ENCODE results near the gene CPED1.

Gene CPED1

GRCh38 chr7:121083790-121084251 is 95.3 kb downstream of the CPED1 start:
- Histone ChIP-seq H3K9me3 (ENCODE audit: control insufficient read depth in 2 of 2, low read length in 2 of 2) (no peaks in the 10 kb centered on the region), H3K27me3 (ENCODE audit: control insufficient read depth in 2 of 2, insufficient read depth in 2 of 2, low read length in 2 of 2) (no peaks in the 10 kb centered on the region), H3K4me1 (ENCODE audit: control insufficient read depth in 2 of 2, insufficient read depth in 2 of 2, low read length in 2 of 2) (no peaks in the 10 kb centered on the region), H3K36me3 (ENCODE audit: control insufficient read depth in 2 of 2, insufficient read depth in 2 of 2, low read length in 2 of 2) (no peaks in the 10 kb centered on the region), H3K4me3 (ENCODE audit: low read length in 2 of 2) (no peak overlapping the region), H3K9ac (ENCODE audit: low read depth in 1 of 2, low read length in 2 of 2) (no peak overlapping the region), H3K27ac (ENCODE audit: low read depth in 2 of 2, low read length in 2 of 2) (no peak overlapping the region)

- H3K4me1 ChIP-seq (ENCODE audit: control insufficient read depth in 2 of 2, insufficient read depth in 2 of 2, low read length in 2 of 2) = no peaks in the 10 kb centered on the region
Measured at GRCh38 chr7:121084256-121084655, 95.7 kb downstream of the CPED1 start.

GRCh38 chr7:121084748-121085336 is 96.3 kb downstream of the CPED1 start:
- no peaks in the 10 kb centered on the region for H3K9me3 ChIP-seq (ENCODE audit: control insufficient read depth in 2 of 2, low read length in 2 of 2)
- no peaks in the 10 kb centered on the region for H3K27me3 ChIP-seq (ENCODE audit: control insufficient read depth in 2 of 2, insufficient read depth in 2 of 2, low read length in 2 of 2)
- H3K9ac ChIP-seq (ENCODE audit: low read depth in 1 of 2, low read length in 2 of 2) = no peak overlapping the region
- H3K36me3 ChIP-seq (ENCODE audit: control insufficient read depth in 2 of 2, insufficient read depth in 2 of 2, low read length in 2 of 2) = no peaks in the 10 kb centered on the region
- no peaks in the 10 kb centered on the region for H3K4me1 ChIP-seq (ENCODE audit: control insufficient read depth in 2 of 2, insufficient read depth in 2 of 2, low read length in 2 of 2)
- no peak overlapping the region for H3K27ac ChIP-seq (ENCODE audit: low read depth in 2 of 2, low read length in 2 of 2)
- no peak overlapping the region for H3K4me3 ChIP-seq (ENCODE audit: low read length in 2 of 2)

More at GRCh38 chr7:121084256-121084655, 95.7 kb downstream of the CPED1 start:
- no peaks in the 10 kb centered on the region for H3K27me3 ChIP-seq (ENCODE audit: control insufficient read depth in 2 of 2, insufficient read depth in 2 of 2, low read length in 2 of 2)
- H3K9ac ChIP-seq (ENCODE audit: low read depth in 1 of 2, low read length in 2 of 2) = no peak overlapping the region
- no peaks in the 10 kb centered on the region for H3K36me3 ChIP-seq (ENCODE audit: control insufficient read depth in 2 of 2, insufficient read depth in 2 of 2, low read length in 2 of 2)
- no peak overlapping the region for H3K4me3 ChIP-seq (ENCODE audit: low read length in 2 of 2)
- no peak overlapping the region for H3K27ac ChIP-seq (ENCODE audit: low read depth in 2 of 2, low read length in 2 of 2)
- H3K9me3 ChIP-seq (ENCODE audit: control insufficient read depth in 2 of 2, low read length in 2 of 2) = no peaks in the 10 kb centered on the region

- no peaks in the 10 kb centered on the region for H3K4me1 ChIP-seq (ENCODE audit: control insufficient read depth in 2 of 2, insufficient read depth in 2 of 2, low read length in 2 of 2)
- H3K36me3 ChIP-seq (ENCODE audit: control insufficient read depth in 2 of 2, insufficient read depth in 2 of 2, low read length in 2 of 2) = no peaks in the 10 kb centered on the region
- no peak overlapping the region for H3K4me3 ChIP-seq (ENCODE audit: low read length in 2 of 2)
- no peak overlapping the region for H3K9ac ChIP-seq (ENCODE audit: low read depth in 1 of 2, low read length in 2 of 2)
- peak overlapping the region in 1 of 2 donors; percentile 49 for H3K27ac ChIP-seq (ENCODE audit: low read depth in 2 of 2, low read length in 2 of 2)
- no peaks in the 10 kb centered on the region for H3K9me3 ChIP-seq (ENCODE audit: control insufficient read depth in 2 of 2, low read length in 2 of 2)
- no peaks in the 10 kb centered on the region for H3K27me3 ChIP-seq (ENCODE audit: control insufficient read depth in 2 of 2, insufficient read depth in 2 of 2, low read length in 2 of 2)
Measured at GRCh38 chr7:121085922-121086321, 97.4 kb downstream of the CPED1 start.

GRCh38 chr7:121088870-121089269 is 100.4 kb downstream of the CPED1 start:
- Histone ChIP-seq H3K9ac (ENCODE audit: low read depth in 1 of 2, low read length in 2 of 2) (no peak overlapping the region), H3K27me3 (ENCODE audit: control insufficient read depth in 2 of 2, insufficient read depth in 2 of 2, low read length in 2 of 2) (no peaks in the 10 kb centered on the region), H3K36me3 (ENCODE audit: control insufficient read depth in 2 of 2, insufficient read depth in 2 of 2, low read length in 2 of 2) (no peaks in the 10 kb centered on the region), H3K4me1 (ENCODE audit: control insufficient read depth in 2 of 2, insufficient read depth in 2 of 2, low read length in 2 of 2) (no peaks in the 10 kb centered on the region), H3K27ac (ENCODE audit: low read depth in 2 of 2, low read length in 2 of 2) (no peak overlapping the region), H3K4me3 (ENCODE audit: low read length in 2 of 2) (no peak overlapping the region), H3K9me3 (ENCODE audit: control insufficient read depth in 2 of 2, low read length in 2 of 2) (no peaks in the 10 kb centered on the region)

DNA sequence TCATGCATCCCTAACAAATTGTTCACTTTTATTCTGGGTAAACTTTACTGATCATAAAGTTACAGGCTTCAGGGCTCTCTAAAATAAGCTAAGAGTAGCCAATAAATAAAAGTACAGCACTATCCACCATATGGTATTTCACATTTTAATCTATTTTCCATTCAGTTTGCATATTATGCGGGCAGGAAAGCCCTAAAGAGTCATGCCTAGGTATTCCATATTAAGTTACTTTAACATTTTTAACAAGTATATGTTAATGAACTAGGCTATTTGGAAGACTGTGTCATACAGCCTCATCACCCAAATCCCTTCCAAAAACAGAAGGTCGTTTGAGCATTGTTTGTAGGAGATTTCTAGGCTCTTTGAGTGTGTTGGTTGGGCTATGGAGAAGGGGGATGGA is 106.3 kb downstream of the CPED1 start:
- H3K36me3 ChIP-seq (ENCODE audit: control insufficient read depth in 2 of 2, insufficient read depth in 2 of 2, low read length in 2 of 2) = no peaks in the 10 kb centered on the region
- H3K9me3 ChIP-seq (ENCODE audit: control insufficient read depth in 2 of 2, low read length in 2 of 2) = no peaks in the 10 kb centered on the region
- H3K4me3 ChIP-seq (ENCODE audit: low read length in 2 of 2) = no peak overlapping the region
- no peaks in the 10 kb centered on the region for H3K4me1 ChIP-seq (ENCODE audit: control insufficient read depth in 2 of 2, insufficient read depth in 2 of 2, low read length in 2 of 2)
- H3K27me3 ChIP-seq (ENCODE audit: control insufficient read depth in 2 of 2, insufficient read depth in 2 of 2, low read length in 2 of 2) = no peaks in the 10 kb centered on the region
- no peak overlapping the region for H3K9ac ChIP-seq (ENCODE audit: low read depth in 1 of 2, low read length in 2 of 2)
- H3K27ac ChIP-seq (ENCODE audit: low read depth in 2 of 2, low read length in 2 of 2) = no peak overlapping the region

DNA sequence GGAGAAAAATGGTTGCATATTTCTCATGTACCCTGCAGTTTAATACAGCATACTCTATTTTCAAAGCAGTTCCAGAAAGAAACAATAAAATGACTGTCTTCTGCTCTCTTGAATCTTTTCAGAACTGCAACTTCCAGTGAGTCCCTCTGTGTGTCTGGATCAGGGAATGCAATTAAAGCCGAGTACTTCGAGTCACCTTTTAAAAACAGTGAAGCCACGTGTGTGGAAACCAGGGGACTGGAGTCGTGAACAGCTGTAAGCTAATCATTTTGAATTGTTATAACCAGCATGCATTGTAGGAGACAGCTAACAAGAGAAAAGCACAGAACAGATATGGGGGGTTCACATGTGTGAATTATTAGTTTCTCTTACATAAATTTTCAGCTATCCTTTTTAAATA is 109.1 kb downstream of the CPED1 start:
- Histone ChIP-seq H3K27me3 (ENCODE audit: control insufficient read depth in 2 of 2, insufficient read depth in 2 of 2, low read length in 2 of 2) (no peaks in the 10 kb centered on the region), H3K4me1 (ENCODE audit: control insufficient read depth in 2 of 2, insufficient read depth in 2 of 2, low read length in 2 of 2) (no peaks in the 10 kb centered on the region), H3K4me3 (ENCODE audit: low read length in 2 of 2) (no peak overlapping the region), H3K9ac (ENCODE audit: low read depth in 1 of 2, low read length in 2 of 2) (no peak overlapping the region), H3K36me3 (ENCODE audit: control insufficient read depth in 2 of 2, insufficient read depth in 2 of 2, low read length in 2 of 2) (peaks cover 0 to 3% of the 10 kb centered on the region in 2 donors), H3K9me3 (ENCODE audit: control insufficient read depth in 2 of 2, low read length in 2 of 2) (no peaks in the 10 kb centered on the region), H3K27ac (ENCODE audit: low read depth in 2 of 2, low read length in 2 of 2) (no peak overlapping the region)

- Histone ChIP-seq H3K27ac (ENCODE audit: low read depth in 2 of 2, low read length in 2 of 2) (no peak overlapping the region), H3K4me1 (ENCODE audit: control insufficient read depth in 2 of 2, insufficient read depth in 2 of 2, low read length in 2 of 2) (no peaks in the 10 kb centered on the region), H3K9ac (ENCODE audit: low read depth in 1 of 2, low read length in 2 of 2) (no peak overlapping the region), H3K4me3 (ENCODE audit: low read length in 2 of 2) (no peak overlapping the region), H3K9me3 (ENCODE audit: control insufficient read depth in 2 of 2, low read length in 2 of 2) (no peaks in the 10 kb centered on the region), H3K36me3 (ENCODE audit: control insufficient read depth in 2 of 2, insufficient read depth in 2 of 2, low read length in 2 of 2) (peaks cover 0 to 3% of the 10 kb centered on the region in 2 donors), H3K27me3 (ENCODE audit: control insufficient read depth in 2 of 2, insufficient read depth in 2 of 2, low read length in 2 of 2) (no peaks in the 10 kb centered on the region)
Measured at GRCh38 chr7:121099572-121099971, 111.1 kb downstream of the CPED1 start.

GRCh38 chr7:121101083-121101482 is 112.6 kb downstream of the CPED1 start:
- H3K36me3 ChIP-seq (ENCODE audit: control insufficient read depth in 2 of 2, insufficient read depth in 2 of 2, low read length in 2 of 2) = peaks cover 0 to 3% of the 10 kb centered on the region in 2 donors
- H3K27ac ChIP-seq (ENCODE audit: low read depth in 2 of 2, low read length in 2 of 2) = no peak overlapping the region
- no peak overlapping the region for H3K9ac ChIP-seq (ENCODE audit: low read depth in 1 of 2, low read length in 2 of 2)
- no peaks in the 10 kb centered on the region for H3K27me3 ChIP-seq (ENCODE audit: control insufficient read depth in 2 of 2, insufficient read depth in 2 of 2, low read length in 2 of 2)
- H3K4me1 ChIP-seq (ENCODE audit: control insufficient read depth in 2 of 2, insufficient read depth in 2 of 2, low read length in 2 of 2) = no peaks in the 10 kb centered on the region
- no peak overlapping the region for H3K4me3 ChIP-seq (ENCODE audit: low read length in 2 of 2)
- H3K9me3 ChIP-seq (ENCODE audit: control insufficient read depth in 2 of 2, low read length in 2 of 2) = no peaks in the 10 kb centered on the region

GRCh38 chr7:121101621-121102020 is 113.1 kb downstream of the CPED1 start:
- no peaks in the 10 kb centered on the region for H3K4me1 ChIP-seq (ENCODE audit: control insufficient read depth in 2 of 2, insufficient read depth in 2 of 2, low read length in 2 of 2)
- H3K27me3 ChIP-seq (ENCODE audit: control insufficient read depth in 2 of 2, insufficient read depth in 2 of 2, low read length in 2 of 2) = no peaks in the 10 kb centered on the region
- H3K36me3 ChIP-seq (ENCODE audit: control insufficient read depth in 2 of 2, insufficient read depth in 2 of 2, low read length in 2 of 2) = peaks cover 0 to 3% of the 10 kb centered on the region in 2 donors

More at GRCh38 chr7:121101621-121102020, 113.1 kb downstream of the CPED1 start:
- Histone ChIP-seq H3K9me3 (ENCODE audit: control insufficient read depth in 2 of 2, low read length in 2 of 2) (no peaks in the 10 kb centered on the region), H3K4me3 (ENCODE audit: low read length in 2 of 2) (no peak overlapping the region), H3K27ac (ENCODE audit: low read depth in 2 of 2, low read length in 2 of 2) (no peak overlapping the region), H3K9ac (ENCODE audit: low read depth in 1 of 2, low read length in 2 of 2) (no peak overlapping the region)
